Measurements from ENCODE around the gene SNRPA1. TPM values are rescaled to one million over a fixed set of nuclear protein-coding genes. Genes with fewer than 3 reads are reported as not detected.

SNRPA1 gene
- total and polyA plus RNA-seq, 2 of the 13 experiments (the other 11 are each of a cell fraction or from before 2014, with no cell fraction given), result 41.2 to 108 TPM

GRCh38 chr15:101251830-101252820 lies 42.9 kb downstream of the SNRPA1 start, which contains the start of gene CHSY1 (continued):
- TF ChIP-seq SMARCC2 (IDR thresholded peaks at IDR 0.05) (no peak), SRY (CRISPR knock-in tag; IDR thresholded peaks at IDR 0.05) (no peak; the same call in 1 of the 2 replicates), CHCHD3 (CRISPR knock-in tag; IDR thresholded peaks at IDR 0.05) (no peak), SMYD3 (CRISPR knock-in tag; IDR thresholded peaks at IDR 0.05) (no peak), ZMYM4 (CRISPR knock-in tag; IDR thresholded peaks at IDR 0.05) (peak; percentile 80), REPIN1 (CRISPR knock-in tag; IDR thresholded peaks at IDR 0.05; ENCODE audit: borderline replicate concordance, low read depth) (peak; percentile 36; the same call in 1 of the 2 replicates)

DNA sequence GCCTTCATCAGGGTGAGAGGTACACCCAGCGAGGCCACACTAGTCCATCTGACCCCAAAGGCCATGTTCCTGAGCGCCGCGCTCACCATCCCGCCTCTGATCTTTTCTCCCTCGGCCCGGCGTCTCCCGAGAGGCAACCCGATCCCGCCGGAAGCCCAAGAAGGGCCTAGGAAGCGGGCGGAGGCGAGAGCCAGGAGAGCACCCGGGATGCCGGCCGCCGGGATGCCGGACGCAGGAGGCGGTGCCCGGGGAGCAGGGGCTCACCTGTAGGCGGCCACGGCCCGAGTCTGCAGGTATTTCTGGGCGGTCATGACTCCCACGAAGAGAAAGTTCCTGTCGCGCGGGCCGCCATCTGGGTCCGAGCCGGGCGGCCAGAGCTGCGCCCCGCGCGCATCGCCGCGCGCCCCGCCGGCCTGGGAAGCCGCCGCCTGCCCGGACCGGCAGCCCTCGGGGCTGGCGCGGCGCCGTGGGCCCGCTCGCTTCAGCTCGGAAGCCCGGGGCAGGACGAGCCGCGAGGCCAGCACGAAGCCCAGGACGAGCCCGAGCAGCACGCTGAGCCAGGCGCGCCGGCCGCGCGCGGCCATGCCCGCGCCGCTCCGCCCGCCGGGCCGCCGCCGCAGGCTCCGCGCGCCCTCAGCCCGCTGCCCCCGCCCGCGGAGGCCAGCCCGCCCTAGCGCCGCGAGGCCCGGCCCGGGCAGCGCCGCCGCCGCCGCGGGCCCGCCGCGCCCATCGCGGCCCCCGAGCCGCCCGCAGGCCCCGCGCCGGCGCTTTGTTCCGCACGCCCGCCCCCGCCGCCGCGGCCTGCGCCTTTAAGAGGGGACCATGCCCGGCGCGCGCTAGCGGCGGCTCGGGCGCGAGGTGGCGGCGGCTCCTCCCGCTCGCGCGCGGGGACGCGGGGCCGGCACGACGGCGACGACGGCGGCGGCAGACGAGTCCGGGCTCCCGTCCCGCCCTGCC lies 43.9 kb downstream of the SNRPA1 start:
- ChIA-PET POLR2A (interaction anchor here (1.2 to 1.7 kb wide), 3 partner anchors 91 to 180 kb away, joined by 3 to 8 read pairs (median 8); no protein-coding TSS in a partner anchor), CTCF (ENCODE audit: low intra/inter-chr PET ratio, low total read pairs) (no interaction called here)
- 0% methylated on average over 25 of the region's 150 CpGs for WGBS (ENCODE audit: low lambda C conversion rate)
- Histone ChIP-seq H3K27ac (ENCODE audit: extremely low read length, insufficient read depth, low read length) (peak overlapping the region; percentile 52), H3K4me2 (ENCODE audit: low read depth, low read length) (peak overlapping the region; percentile 94), H3K27me3 (ENCODE audit: control insufficient read depth in 1 of 2, insufficient read depth in 2 of 2, low read length in 2 of 2) (no peaks in the 10 kb centered on the region), H3K79me2 (ENCODE audit: insufficient read depth, low read length) (peaks cover 44% of the 10 kb centered on the region), H3K36me3 (replicated peaks in 1 of 2; ENCODE audit: control insufficient read depth in 1 of 2, insufficient read depth in 2 of 2, low read length in 2 of 2) (no peaks in the 10 kb centered on the region; a peak in 1 of 5 replicates), H3K9ac (ENCODE audit: insufficient read depth, low read depth, low read length) (peak overlapping the region; percentile 72), H3K4me1 (ENCODE audit: insufficient read depth, low read length) (peaks cover 62% of the 10 kb centered on the region), H3K9me3 (ENCODE audit: low read length) (no peaks in the 10 kb centered on the region), H4K20me1 (ENCODE audit: insufficient read depth, low read length) (peaks cover 10% of the 10 kb centered on the region), H2AFZ (ENCODE audit: low read length) (no peak overlapping the region), H3K4me3 (replicated peaks in 1 of 3; ENCODE audit: insufficient read depth in 1 of 3, low read depth in 2 of 3, low read length in 3 of 3) (peak overlapping the region; percentile 77 to 82 (median 81))
- FAIRE-seq (no peak), DNase-seq (ENCODE audit: low spot score) (no peak), ATAC-seq (peak; percentile 24)
- BruUV-seq (replicated peaks), result no TSS peak
- intact Hi-C loops (cut with micrococcal nuclease; ENCODE audit: unreplicated experiment) (loop anchor here (10.0 kb wide), 2 partner anchors 126 to 336 kb away; partner anchors contain the start of gene LRRK1), in situ Hi-C loops (cut with HindIII; ENCODE audit: extremely low pct_ligation_motif_present, low pct_unique_long_range_greater_than_20kb) (loop anchor here (10.0 to 25.0 kb wide), 3 partner anchors 166 to 589 kb away; partner anchors contain the start of gene LRRK1)
- TF ChIP-seq IKZF4 (CRISPR knock-in tag; IDR thresholded peaks at IDR 0.05; ENCODE audit: borderline replicate concordance, low read depth, not compliant biosample characterization) (no peak), KDM3A (CRISPR knock-in tag; IDR thresholded peaks at IDR 0.05; ENCODE audit: low read depth) (no peak), HNRNPLL (IDR thresholded peaks at IDR 0.05; ENCODE audit: low read depth, low read length, poor library complexity, severe bottlenecking) (peak; percentile 48), KMT2B (CRISPR knock-in tag; IDR thresholded peaks at IDR 0.05) (no peak), TCF12 (IDR thresholded peaks at IDR 0.05) (no peak), TCF12 (CRISPR knock-in tag; IDR thresholded peaks at IDR 0.05) (no peak), ZBTB2 (CRISPR knock-in tag; IDR thresholded peaks at IDR 0.05; ENCODE audit: low read depth) (peak; percentile 36; the same call in 1 of the 2 replicates)
- TF ChIP-seq, protein P1, sequence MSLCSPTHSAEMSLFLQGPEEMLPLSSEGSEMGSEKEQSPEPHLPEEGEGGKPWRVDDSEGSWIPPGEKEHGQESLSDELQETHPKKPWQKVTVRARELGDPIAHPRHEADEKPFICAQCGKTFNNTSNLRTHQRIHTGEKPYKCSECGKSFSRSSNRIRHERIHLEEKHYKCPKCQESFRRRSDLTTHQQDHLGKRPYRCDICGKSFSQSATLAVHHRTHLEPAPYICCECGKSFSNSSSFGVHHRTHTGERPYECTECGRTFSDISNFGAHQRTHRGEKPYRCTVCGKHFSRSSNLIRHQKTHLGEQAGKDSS (CRISPR knock-in tag; IDR thresholded peaks at IDR 0.05; ENCODE audit: borderline replicate concordance, low read depth), result no peak
- TF ChIP-seq, protein P2, sequence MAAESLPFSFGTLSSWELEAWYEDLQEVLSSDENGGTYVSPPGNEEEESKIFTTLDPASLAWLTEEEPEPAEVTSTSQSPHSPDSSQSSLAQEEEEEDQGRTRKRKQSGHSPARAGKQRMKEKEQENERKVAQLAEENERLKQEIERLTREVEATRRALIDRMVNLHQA (CRISPR knock-in tag; IDR thresholded peaks at IDR 0.05), result no peak

All from HepG2 (cell line).